Right lobe of liver (tissue), 4 donors: Measurements from ENCODE around the gene INPPL1.

ENCODE experiments used
- CTCF ChIP-seq, 4 donors: fragments of 200-600 bp in 3 of 4; fragments of 450-650 bp in 1 of 4; IDR thresholded peaks; one replicate each; pipeline versions ENCODE4 v1.5.1 to v1.8.0; 2016 to 2022; ENCODE audit warnings: antibody characterized with exemption in 4 of 4, mild to moderate bottlenecking in 2 of 4
- POLR2A ChIP-seq: fragments of 450-650 bp; IDR thresholded peaks from one replicate; pipeline ENCODE4 v1.6.1; 2017; ENCODE audit warnings: antibody characterized with exemption, mild to moderate bottlenecking
- donor health status: DM: no; HTN: no; CAD: no.
- donor health status: DM: no; HTN: no; CAD: no.
- donor health status: DM: no; HTN: yes; CAD: no.

DNA sequence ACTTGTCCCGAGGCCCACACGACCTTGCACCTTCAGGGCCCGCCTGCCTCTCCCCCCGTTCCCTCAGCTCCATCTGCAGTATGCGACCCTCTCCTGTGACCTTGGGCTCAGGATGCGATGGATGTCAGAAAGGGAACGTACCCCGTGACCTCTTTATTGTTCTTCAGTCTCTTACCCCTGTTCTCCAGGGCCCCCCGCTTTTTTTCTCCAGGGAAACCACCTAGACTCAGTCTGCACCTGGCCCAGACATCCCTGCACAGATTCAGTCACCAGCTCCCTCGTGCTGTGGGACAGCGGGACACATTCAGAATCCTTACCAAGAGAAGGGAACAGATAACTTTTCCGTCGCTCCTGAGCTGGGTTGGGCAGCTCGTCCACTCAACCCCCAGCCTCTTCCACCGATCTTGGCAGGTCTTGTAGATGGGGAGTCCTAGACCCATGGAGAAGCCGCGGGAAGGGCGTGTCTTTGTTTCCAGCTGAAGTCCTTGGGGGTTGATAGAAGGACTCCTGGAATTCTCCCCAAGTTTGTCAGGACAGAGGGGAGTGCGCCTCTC, 20.8 kb downstream of the INPPL1 start:
- TF ChIP-seq CTCF (IDR thresholded peaks at IDR 0.05): no peak
- TF ChIP-seq POLR2A: no peak
